ENCODE measurements around the gene SPTBN5. TPM values are rescaled to one million over a fixed set of nuclear protein-coding genes. Genes with fewer than 3 reads are reported as not detected.

The SPTBN5 gene
- total RNA-seq, 2 experiments from 2014 or later = 0.03 to 0.17 TPM

DNA sequence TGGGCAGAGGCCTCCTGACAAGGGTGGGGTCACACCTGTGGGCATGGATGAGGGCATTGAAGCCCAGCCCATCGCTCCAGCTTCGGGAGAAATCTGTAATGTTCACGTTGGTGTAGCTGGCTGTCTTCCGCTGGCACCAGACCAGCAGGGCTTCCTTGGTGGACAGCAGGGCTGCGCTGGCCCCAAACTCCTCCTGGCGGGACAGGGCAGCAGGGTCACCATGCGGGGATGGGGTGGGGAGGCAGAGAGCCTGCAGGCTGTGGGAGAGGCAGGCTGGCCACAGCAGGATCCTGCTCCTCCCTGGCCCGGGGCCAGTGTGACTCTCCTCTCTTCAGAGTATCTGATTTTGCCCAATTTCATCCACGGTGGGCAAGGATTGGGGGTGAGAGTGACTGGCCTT lies 6.0 kb downstream of the SPTBN5 start:
- CTCF ChIA-PET (ENCODE audit: unreplicated experiment) = no interaction called here

DNA sequence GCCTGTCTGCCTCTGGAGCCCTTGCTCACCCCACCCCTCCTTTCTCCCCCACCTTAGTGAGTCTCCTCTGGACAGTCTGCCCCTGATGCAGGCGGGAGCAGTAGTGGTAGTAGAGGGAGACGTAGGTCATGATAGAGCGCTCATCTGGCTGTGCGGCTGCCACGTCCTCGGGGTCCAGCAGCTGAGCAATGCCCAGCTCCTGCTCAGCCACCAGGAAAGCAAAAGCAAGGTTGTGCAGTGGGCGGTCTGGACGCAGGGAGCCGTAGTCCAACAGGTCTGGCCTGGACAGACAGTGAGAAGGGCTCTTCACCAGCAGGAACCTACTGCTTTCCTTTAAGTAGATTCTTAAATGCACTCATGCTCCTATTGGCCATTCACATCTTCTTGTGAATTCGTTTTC lies 6.7 kb downstream of the SPTBN5 start:
- Histone ChIP-seq H4K20me1 (ENCODE audit: insufficient read depth, low read length) (no peaks in the 10 kb centered on the region), H3K36me3 (ENCODE audit: insufficient read depth, low read length) (no peaks in the 10 kb centered on the region), H3K4me3 (ENCODE audit: low read depth, low read length, poor library complexity, severe bottlenecking) (no peak overlapping the region), H3K9me3 (ENCODE audit: low read length) (no peaks in the 10 kb centered on the region), H2AFZ (ENCODE audit: low read length) (no peak overlapping the region), H3K4me1 (ENCODE audit: insufficient read depth, low read length, poor library complexity, severe bottlenecking) (peaks cover 8% of the 10 kb centered on the region), H3K79me2 (ENCODE audit: insufficient read depth, low read depth, low read length) (no peaks in the 10 kb centered on the region), H3K27ac (ENCODE audit: low read depth, low read length, poor library complexity, severe bottlenecking) (no peak overlapping the region), H3K9me2 (ENCODE audit: insufficient read depth, low read length) (no peaks in the 10 kb centered on the region), H3K4me2 (ENCODE audit: low read length) (no peak overlapping the region)
- ChIA-PET POLR2A (no interaction called here), CTCF (ENCODE audit: unreplicated experiment) (no interaction called here)
- no peak for DNase-seq (ENCODE audit: low spot score)
- BruUV-seq (replicated peaks) = no TSS peak
- intact Hi-C loops (cut with micrococcal nuclease; ENCODE audit: unreplicated experiment) = no loop called here
- no peak for TF ChIP-seq EZH2phosphoT487 (IDR thresholded peaks at IDR 0.05; ENCODE audit: borderline replicate concordance, low read depth, low read length)
- TF ChIP-seq, protein P1, sequence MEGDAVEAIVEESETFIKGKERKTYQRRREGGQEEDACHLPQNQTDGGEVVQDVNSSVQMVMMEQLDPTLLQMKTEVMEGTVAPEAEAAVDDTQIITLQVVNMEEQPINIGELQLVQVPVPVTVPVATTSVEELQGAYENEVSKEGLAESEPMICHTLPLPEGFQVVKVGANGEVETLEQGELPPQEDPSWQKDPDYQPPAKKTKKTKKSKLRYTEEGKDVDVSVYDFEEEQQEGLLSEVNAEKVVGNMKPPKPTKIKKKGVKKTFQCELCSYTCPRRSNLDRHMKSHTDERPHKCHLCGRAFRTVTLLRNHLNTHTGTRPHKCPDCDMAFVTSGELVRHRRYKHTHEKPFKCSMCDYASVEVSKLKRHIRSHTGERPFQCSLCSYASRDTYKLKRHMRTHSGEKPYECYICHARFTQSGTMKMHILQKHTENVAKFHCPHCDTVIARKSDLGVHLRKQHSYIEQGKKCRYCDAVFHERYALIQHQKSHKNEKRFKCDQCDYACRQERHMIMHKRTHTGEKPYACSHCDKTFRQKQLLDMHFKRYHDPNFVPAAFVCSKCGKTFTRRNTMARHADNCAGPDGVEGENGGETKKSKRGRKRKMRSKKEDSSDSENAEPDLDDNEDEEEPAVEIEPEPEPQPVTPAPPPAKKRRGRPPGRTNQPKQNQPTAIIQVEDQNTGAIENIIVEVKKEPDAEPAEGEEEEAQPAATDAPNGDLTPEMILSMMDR (conservative IDR thresholded peaks at IDR 0.05; ENCODE audit: low read length) = no peak

More for the DNA sequence above, 6.0 kb downstream of the SPTBN5 start:
- Histone ChIP-seq H3K27ac (ENCODE audit: low read depth, low read length, poor library complexity, severe bottlenecking) (no peak overlapping the region), H2AFZ (ENCODE audit: low read length) (no peak overlapping the region), H3K79me2 (ENCODE audit: insufficient read depth, low read depth, low read length) (no peaks in the 10 kb centered on the region), H3K9me3 (ENCODE audit: low read length) (no peaks in the 10 kb centered on the region), H3K36me3 (ENCODE audit: insufficient read depth, low read length) (no peaks in the 10 kb centered on the region), H3K4me1 (ENCODE audit: insufficient read depth, low read length, poor library complexity, severe bottlenecking) (peaks cover 8% of the 10 kb centered on the region), H3K4me2 (ENCODE audit: low read length) (no peak overlapping the region), H3K9me2 (ENCODE audit: insufficient read depth, low read length) (no peaks in the 10 kb centered on the region), H4K20me1 (ENCODE audit: insufficient read depth, low read length) (no peaks in the 10 kb centered on the region), H3K4me3 (ENCODE audit: low read depth, low read length, poor library complexity, severe bottlenecking) (no peak overlapping the region)
- DNase-seq (ENCODE audit: low spot score) = no peak
- BruUV-seq (replicated peaks) = no TSS peak
- intact Hi-C loops (cut with micrococcal nuclease; ENCODE audit: unreplicated experiment) = no loop called here
- POLR2A ChIA-PET = no interaction called here
- TF ChIP-seq, protein P1 (conservative IDR thresholded peaks at IDR 0.05; ENCODE audit: low read length) = no peak
- no peak for TF ChIP-seq EZH2phosphoT487 (IDR thresholded peaks at IDR 0.05; ENCODE audit: borderline replicate concordance, low read depth, low read length)

DNA sequence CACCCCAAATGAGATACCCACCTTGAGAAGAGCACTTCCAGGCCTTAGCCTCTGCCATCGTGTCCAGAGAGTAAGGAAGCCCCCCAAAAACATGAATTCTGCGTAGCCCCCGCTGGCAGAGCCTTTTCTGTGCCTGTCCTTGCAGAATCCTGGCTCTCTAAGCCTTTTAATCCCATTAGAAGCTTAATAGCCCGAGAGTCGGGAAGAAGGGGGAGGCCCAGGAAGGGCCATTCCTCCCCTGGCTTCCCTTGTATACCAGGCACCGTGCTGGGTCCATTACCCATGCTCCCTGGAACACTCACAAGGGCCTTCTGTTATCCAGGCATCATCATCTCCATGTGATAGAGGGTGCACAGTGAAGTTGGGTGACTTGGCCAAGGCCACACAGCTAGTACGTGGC lies 7.1 kb downstream of the SPTBN5 start:
- no peaks in the 10 kb centered on the region for H3K9me3 ChIP-seq (ENCODE audit: low read length)
- H3K9me2 ChIP-seq (ENCODE audit: insufficient read depth, low read length) = no peaks in the 10 kb centered on the region
- no peaks in the 10 kb centered on the region for H4K20me1 ChIP-seq (ENCODE audit: insufficient read depth, low read length)
- no peak for TF ChIP-seq EZH2phosphoT487 (IDR thresholded peaks at IDR 0.05; ENCODE audit: borderline replicate concordance, low read depth, low read length)
- TF ChIP-seq, protein P1 (conservative IDR thresholded peaks at IDR 0.05; ENCODE audit: low read length) = no peak
- BruUV-seq (replicated peaks) = no TSS peak
- H3K4me1 ChIP-seq (ENCODE audit: insufficient read depth, low read length, poor library complexity, severe bottlenecking) = peaks cover 8% of the 10 kb centered on the region
- H2AFZ ChIP-seq (ENCODE audit: low read length) = no peak overlapping the region
- DNase-seq (ENCODE audit: low spot score) = no peak
- no peaks in the 10 kb centered on the region for H3K36me3 ChIP-seq (ENCODE audit: insufficient read depth, low read length)
- H3K4me3 ChIP-seq (ENCODE audit: low read depth, low read length, poor library complexity, severe bottlenecking) = no peak overlapping the region
- H3K27ac ChIP-seq (ENCODE audit: low read depth, low read length, poor library complexity, severe bottlenecking) = no peak overlapping the region
- CTCF ChIA-PET (ENCODE audit: unreplicated experiment) = no interaction called here
- intact Hi-C loops (cut with micrococcal nuclease; ENCODE audit: unreplicated experiment) = no loop called here
- no peaks in the 10 kb centered on the region for H3K79me2 ChIP-seq (ENCODE audit: insufficient read depth, low read depth, low read length)
- POLR2A ChIA-PET = no interaction called here
- no peak overlapping the region for H3K4me2 ChIP-seq (ENCODE audit: low read length)
